Activated CD4-positive, alpha-beta memory T cell treated with anti-CD3 and anti-CD28 coated beads for 36 hours (primary cell): ENCODE measurements around the gene CCDC40. TPM values are rescaled to one million over a fixed set of nuclear protein-coding genes. Genes with fewer than 3 reads are reported as not detected.
"Not testable (repeated sequence)": the region's sequence is repeated elsewhere in the genome, so short reads cannot be mapped to it uniquely, and the experiment has no call there.

Experiments used
- CTCF ChIA-PET: fragments of 350-600 bp; sonication (Branson Sonifier 250); formaldehyde crosslinking; loops from one replicate; lab custom pipeline; 2021; ENCODE audit warnings: antibody characterized with exemption, inconsistent platforms; lab: Charles Lee
- POLR2A ChIA-PET: fragments of 350-600 bp; sonication (Branson Sonifier 250); formaldehyde crosslinking; loops from one replicate; lab custom pipeline; 2021; ENCODE audit warnings: antibody characterized with exemption; lab: Charles Lee
- DNase-seq: peaks from one replicate; pipeline ENCODE4 v3.0.0-alpha.2; 2020
- H3K27ac Mint-ChIP-seq: one replicate; pipeline ENCODE4 v1.8.0; 2021; ENCODE audit warnings: mixed read lengths
- H3K27me3 Mint-ChIP-seq: one replicate; pipeline ENCODE4 v1.8.0; 2021; ENCODE audit warnings: mixed read lengths
- H3K36me3 Mint-ChIP-seq: one replicate; pipeline ENCODE4 v1.8.0; 2021; ENCODE audit warnings: mixed read lengths
- H3K4me1 Mint-ChIP-seq: one replicate; pipeline ENCODE4 v1.8.0; 2021; ENCODE audit warnings: low read depth, mixed read lengths
- H3K4me3 Mint-ChIP-seq: one replicate; pipeline ENCODE4 v1.8.0; 2021; ENCODE audit warnings: mild to moderate bottlenecking, mixed read lengths
- H3K9me3 Mint-ChIP-seq: one replicate; pipeline ENCODE4 v1.8.0; 2021; ENCODE audit warnings: mixed read lengths
- intact Hi-C: fragments of 100-400 bp; cut with micrococcal nuclease; formaldehyde crosslinking; loops from one replicate; pipeline ENCODE4 v1.15.1; 2023
- total RNA-seq, 2 experiments: library from RNA; stranded (reverse); gene quantifications; one replicate each; pipeline ENCODE4 v1.2.3, GENCODE V29; 2021

The CCDC40 gene
- total RNA-seq, 2 experiments from 2014 or later: 0.82 to 1.00 TPM

DNA sequence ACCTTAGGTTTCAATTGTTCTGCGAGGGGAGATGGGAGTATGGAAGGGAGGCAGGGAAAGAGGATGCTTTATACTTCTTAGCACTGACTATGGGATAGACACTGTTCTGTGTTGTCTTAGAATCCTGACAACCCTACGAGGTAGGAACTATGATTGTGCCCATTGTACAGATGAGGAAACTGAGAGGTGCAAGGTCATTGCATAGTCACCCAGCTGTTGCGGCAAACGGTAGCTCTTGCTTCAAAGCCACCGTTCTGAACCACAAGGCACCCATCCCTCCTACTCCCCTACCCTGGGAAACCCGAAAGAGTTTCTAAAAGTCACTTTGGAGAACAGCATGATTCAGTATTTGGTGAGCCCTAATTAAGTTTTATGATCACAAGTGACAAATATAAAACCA lies 7.5 kb downstream of the CCDC40 start:
- ChIA-PET POLR2A (no interaction called here), CTCF (interaction anchor here (1.4 kb wide), 1 partner anchor 39 kb away, joined by 3 read pairs; no protein-coding TSS in a partner anchor)
- no peaks in the 10 kb centered on the region for H3K4me1 Mint-ChIP-seq
- H3K36me3 Mint-ChIP-seq: no peaks in the 10 kb centered on the region
- no peak overlapping the region for H3K27ac Mint-ChIP-seq
- intact Hi-C loops: no loop called here
- no peaks in the 10 kb centered on the region for H3K9me3 Mint-ChIP-seq
- H3K27me3 Mint-ChIP-seq: no peaks in the 10 kb centered on the region
- no peak overlapping the region for H3K4me3 Mint-ChIP-seq
- DNase-seq: no peak

DNA sequence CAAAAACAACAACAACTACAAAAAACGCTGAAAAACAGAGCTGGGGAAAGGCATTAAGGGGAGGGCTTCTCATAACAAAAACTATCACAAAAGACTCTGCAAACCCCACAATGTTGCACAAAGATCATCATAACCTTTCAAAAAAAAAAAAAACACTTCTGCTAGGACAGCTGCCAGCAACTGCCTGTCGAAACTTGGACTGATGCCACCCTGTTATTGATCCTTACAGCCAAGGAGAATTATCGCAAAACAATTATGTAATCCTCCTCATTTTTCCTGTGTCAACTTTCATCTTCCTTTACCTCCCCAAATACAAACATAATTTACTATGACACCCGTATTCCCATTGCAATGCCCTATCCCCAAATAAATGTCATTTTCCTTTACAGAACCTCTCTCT lies 9.3 kb downstream of the CCDC40 start:
- Mint-ChIP-seq H3K27me3 (no peaks in the 10 kb centered on the region), H3K4me3 (no peak overlapping the region), H3K27ac (no peak overlapping the region), H3K9me3 (no peaks in the 10 kb centered on the region), H3K4me1 (no peaks in the 10 kb centered on the region), H3K36me3 (no peaks in the 10 kb centered on the region)
- CTCF ChIA-PET: interaction anchor here (1.0 kb wide), 1 partner anchor 38 kb away, joined by 3 read pairs; no protein-coding TSS in a partner anchor
- POLR2A ChIA-PET: no interaction called here
- intact Hi-C loops: no loop called here
- no peak for DNase-seq

DNA sequence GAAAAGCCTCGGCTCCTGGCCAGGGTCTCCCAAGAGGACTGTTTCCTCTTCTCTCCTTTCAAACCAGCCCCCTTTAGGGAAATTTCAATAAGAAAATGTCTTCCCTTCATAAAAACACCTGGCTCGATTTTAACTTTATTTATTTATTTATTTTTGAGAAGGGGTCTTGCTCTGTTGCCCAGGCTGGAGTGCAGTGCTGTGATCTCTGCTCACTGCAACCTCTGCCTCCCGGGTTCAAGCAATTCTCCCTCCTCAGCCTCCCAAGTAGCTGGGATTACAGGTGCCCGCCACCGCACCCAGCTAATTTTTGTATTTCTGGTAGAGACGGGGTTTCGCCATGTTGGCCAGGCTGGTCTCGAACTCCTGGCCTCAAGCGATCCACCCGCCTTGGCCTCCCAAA lies 10.3 kb downstream of the CCDC40 start:
- POLR2A ChIA-PET, H3K4me1 Mint-ChIP-seq, H3K27me3 Mint-ChIP-seq, H3K27ac Mint-ChIP-seq, H3K36me3 Mint-ChIP-seq, H3K4me3 Mint-ChIP-seq, DNase-seq, H3K9me3 Mint-ChIP-seq, intact Hi-C loops: not testable (repeated sequence)
- CTCF ChIA-PET: interaction anchor here (0.8 to 1.0 kb wide), 2 partner anchors 39 to 41 kb away, joined by 3 read pairs; no protein-coding TSS in a partner anchor

DNA sequence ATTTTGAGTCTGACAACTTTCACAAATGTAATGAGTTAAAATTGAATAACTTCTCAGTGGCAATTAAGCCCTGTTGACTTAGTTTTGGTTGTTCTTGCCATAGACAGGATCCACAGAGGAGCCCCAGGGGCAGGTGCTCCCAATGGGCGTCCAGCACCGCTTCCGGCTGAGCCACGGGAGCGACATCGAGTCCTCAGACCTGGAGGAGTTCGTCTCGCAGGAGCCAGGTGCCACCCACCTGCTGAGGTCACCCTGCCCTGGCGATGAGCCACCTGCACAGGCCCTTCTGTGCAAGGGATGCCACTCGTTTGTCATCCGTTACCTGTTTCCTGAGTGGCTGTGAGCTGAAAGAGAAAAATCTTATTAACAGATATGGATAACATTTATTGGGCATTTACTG lies 10.7 kb downstream of the CCDC40 start:
- no peak overlapping the region for H3K4me3 Mint-ChIP-seq
- H3K4me1 Mint-ChIP-seq: no peaks in the 10 kb centered on the region
- ChIA-PET POLR2A (no interaction called here), CTCF (no interaction called here)
- no peak overlapping the region for H3K27ac Mint-ChIP-seq
- no peaks in the 10 kb centered on the region for H3K9me3 Mint-ChIP-seq
- intact Hi-C loops: no loop called here
- H3K27me3 Mint-ChIP-seq: no peaks in the 10 kb centered on the region
- DNase-seq: no peak
- H3K36me3 Mint-ChIP-seq: no peaks in the 10 kb centered on the region

DNA sequence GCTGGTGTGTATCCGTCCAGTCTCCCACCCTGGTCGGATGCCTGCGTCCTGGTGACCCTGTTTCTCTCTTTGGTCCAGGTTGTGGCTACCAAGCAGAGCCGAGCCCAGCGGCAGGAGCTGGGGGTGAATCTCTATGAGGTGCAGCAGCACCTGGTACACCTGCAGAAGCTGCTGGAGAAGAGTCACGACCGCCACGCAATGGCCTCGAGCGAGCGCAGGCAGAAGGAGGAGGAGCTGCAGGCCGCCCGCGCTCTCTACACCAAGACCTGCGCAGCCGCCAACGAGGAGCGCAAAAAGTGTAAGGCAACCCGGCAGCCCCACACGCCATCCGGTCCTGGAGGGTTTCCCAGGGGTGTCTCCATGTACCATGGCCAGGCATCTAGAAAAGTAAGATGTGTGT lies 13.5 kb downstream of the CCDC40 start:
- Mint-ChIP-seq H3K4me3 (no peak overlapping the region), H3K27me3 (no peaks in the 10 kb centered on the region), H3K36me3 (no peaks in the 10 kb centered on the region), H3K4me1 (no peaks in the 10 kb centered on the region), H3K9me3 (no peaks in the 10 kb centered on the region), H3K27ac (no peak overlapping the region)
- no peak for DNase-seq
- intact Hi-C loops: no loop called here
- ChIA-PET CTCF (interaction anchor here (1.2 to 1.4 kb wide), 2 partner anchors 41 to 52 kb away, joined by 3 to 5 read pairs; partner anchors contain the start of gene GAA), POLR2A (no interaction called here)

DNA sequence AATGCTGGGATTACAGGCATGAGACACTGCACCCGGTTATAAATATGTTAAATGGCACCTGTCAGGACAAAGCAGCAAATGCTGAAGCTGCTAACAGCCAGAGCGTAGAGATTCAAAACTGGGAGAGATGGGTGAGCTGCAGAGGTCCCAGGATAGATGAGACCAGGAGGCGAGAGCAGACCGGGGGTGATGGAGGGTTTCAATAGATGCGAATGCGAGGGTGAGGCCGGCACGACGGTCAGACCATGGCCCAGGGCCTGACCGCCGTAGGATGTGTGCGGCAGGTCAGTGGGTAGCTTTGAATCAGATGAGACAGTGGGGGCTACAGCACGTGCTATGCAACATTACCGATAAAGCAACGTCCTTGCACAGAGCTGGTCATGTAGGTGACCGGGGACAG lies 14.3 kb downstream of the CCDC40 start:
- Mint-ChIP-seq H3K4me3 (no peak overlapping the region), H3K9me3 (no peaks in the 10 kb centered on the region), H3K36me3 (no peaks in the 10 kb centered on the region), H3K27me3 (no peaks in the 10 kb centered on the region), H3K4me1 (no peaks in the 10 kb centered on the region), H3K27ac (no peak overlapping the region)
- intact Hi-C loops: no loop called here
- ChIA-PET POLR2A (no interaction called here), CTCF (interaction anchor here (1.2 kb wide), 1 partner anchor 42 kb away, joined by 3 read pairs; no protein-coding TSS in a partner anchor)
- no peak for DNase-seq

DNA sequence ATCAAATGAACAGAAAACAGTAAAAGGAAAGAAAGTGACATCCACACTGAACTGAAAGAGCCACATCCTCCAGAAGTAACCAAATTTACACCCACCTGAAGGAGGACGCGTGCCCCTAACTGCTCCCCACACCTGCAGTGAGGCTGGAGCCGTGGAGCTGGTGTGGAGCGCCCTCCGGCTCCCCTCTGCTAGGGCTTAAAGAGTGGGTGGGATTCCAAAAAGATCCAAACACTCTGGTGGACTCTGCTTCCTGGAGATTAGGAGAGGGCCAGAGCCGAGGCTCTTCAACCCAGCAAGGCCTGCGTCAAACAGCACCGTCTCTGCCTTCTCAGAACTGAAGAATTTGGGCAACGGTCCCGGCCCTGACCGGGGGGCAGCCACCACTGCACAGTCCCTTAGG lies 15.2 kb downstream of the CCDC40 start:
- H3K27ac Mint-ChIP-seq: no peak overlapping the region
- intact Hi-C loops: no loop called here
- H3K4me3 Mint-ChIP-seq: no peak overlapping the region
- H3K27me3 Mint-ChIP-seq: no peaks in the 10 kb centered on the region
- no peaks in the 10 kb centered on the region for H3K9me3 Mint-ChIP-seq
- no peaks in the 10 kb centered on the region for H3K4me1 Mint-ChIP-seq
- CTCF ChIA-PET: no interaction called here
- no peak for DNase-seq
- H3K36me3 Mint-ChIP-seq: no peaks in the 10 kb centered on the region
- POLR2A ChIA-PET: no interaction called here

DNA sequence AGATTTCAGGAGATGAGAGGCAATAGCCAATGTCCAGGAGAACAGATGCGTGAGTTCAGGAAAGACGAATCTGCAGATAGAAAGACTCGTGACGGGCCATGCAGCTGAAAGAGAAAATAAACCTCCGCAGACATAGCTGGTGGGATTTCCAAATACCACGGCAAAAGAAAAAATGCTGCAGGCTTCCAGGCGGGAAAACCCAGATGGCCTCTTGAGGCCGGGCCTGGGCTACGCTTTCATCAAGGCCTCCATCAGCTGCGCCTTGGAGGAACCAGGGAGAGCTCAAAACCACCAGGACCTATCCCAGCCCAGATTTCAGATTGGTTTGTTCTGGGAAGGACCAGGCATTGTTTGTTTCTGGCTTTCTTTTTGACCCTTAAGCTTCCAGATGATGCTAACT lies 16.7 kb downstream of the CCDC40 start:
- no peak overlapping the region for H3K27ac Mint-ChIP-seq
- ChIA-PET CTCF (no interaction called here), POLR2A (no interaction called here)
- DNase-seq: no peak
- intact Hi-C loops: no loop called here
- no peaks in the 10 kb centered on the region for H3K4me1 Mint-ChIP-seq
- H3K4me3 Mint-ChIP-seq: no peak overlapping the region
- H3K27me3 Mint-ChIP-seq: no peaks in the 10 kb centered on the region
- no peaks in the 10 kb centered on the region for H3K9me3 Mint-ChIP-seq
- no peaks in the 10 kb centered on the region for H3K36me3 Mint-ChIP-seq

DNA sequence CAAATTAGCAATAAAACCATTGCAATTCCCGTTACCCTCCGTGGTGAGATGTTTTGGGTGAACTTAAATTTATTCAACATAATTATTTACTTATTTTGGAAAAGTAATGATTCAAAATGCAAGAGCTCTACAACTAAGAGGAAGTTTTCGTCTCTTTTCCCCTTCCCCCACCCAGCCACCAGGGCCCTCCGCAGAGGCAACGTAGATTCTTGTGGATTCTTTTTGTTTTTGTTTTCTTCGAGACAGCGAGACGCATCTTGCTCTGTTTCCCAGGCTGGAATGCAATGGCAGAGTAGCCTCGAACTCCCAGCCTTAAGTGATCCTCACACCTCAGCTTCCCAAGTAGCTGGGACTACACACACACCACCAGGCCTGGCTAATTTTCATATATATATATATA lies 19.2 kb downstream of the CCDC40 start:
- POLR2A ChIA-PET: no interaction called here
- intact Hi-C loops: no loop called here
- no peaks in the 10 kb centered on the region for H3K4me1 Mint-ChIP-seq
- no peaks in the 10 kb centered on the region for H3K36me3 Mint-ChIP-seq
- no peaks in the 10 kb centered on the region for H3K9me3 Mint-ChIP-seq
- no peak overlapping the region for H3K4me3 Mint-ChIP-seq
- no peak overlapping the region for H3K27ac Mint-ChIP-seq
- CTCF ChIA-PET: interaction anchor here (1.0 kb wide), 1 partner anchor 28 kb away, joined by 3 read pairs; no protein-coding TSS in a partner anchor
- no peak for DNase-seq
- no peaks in the 10 kb centered on the region for H3K27me3 Mint-ChIP-seq

DNA sequence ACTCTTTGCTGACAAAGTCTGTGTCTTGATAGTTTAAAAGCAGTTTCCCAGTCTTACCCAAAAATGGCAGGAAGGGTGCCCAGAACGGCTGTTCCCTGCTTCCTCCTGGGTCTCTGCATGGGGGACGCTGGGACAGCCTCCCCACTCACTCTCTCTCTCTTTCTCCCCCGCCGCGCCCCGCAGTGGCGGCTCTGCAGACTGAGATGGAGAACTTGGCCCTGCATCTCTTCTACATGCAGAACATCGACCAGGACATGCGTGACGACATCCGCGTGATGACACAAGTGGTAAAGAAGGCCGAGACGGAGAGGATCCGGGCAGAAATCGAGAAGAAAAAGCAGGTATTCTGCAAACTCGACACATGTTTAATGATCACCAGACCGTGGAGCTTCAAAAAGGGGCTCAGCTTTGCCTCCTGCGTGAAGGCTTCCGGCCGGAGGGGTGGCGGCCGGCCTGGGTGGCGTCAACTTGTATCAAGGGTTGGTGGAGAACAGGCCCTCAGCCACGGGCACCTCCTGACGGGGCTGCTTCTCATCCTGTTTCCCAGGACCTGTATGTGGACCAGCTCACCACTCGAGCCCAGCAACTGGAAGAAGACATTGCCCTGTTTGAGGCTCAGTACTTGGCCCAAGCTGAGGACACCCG lies 22.0 kb downstream of the CCDC40 start:
- DNase-seq: no peak
- no peaks in the 10 kb centered on the region for H3K9me3 Mint-ChIP-seq
- no peak overlapping the region for H3K4me3 Mint-ChIP-seq
- intact Hi-C loops: no loop called here
- H3K27me3 Mint-ChIP-seq: no peaks in the 10 kb centered on the region
- ChIA-PET POLR2A (no interaction called here), CTCF (no interaction called here)
- H3K36me3 Mint-ChIP-seq: no peaks in the 10 kb centered on the region
- no peaks in the 10 kb centered on the region for H3K4me1 Mint-ChIP-seq
- H3K27ac Mint-ChIP-seq: no peak overlapping the region

DNA sequence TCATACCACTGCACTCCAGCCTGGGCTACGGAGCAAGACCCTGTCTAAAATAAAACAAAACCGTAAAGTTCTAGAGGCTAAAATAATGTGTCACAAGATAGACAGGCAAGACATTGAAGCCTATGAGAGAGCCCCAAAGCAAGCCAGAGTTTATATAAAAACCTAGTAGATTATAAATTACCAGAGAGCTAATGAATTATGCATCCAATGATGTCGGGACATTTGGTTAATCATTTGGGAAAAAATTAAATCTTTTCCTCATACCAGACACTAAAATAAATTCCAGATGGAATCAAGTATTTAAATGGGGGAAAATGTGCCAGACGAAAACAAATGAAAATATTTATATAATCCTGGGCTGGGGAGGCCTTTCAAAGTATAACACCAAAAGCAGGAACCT lies 24.2 kb downstream of the CCDC40 start:
- intact Hi-C loops: no loop called here
- Mint-ChIP-seq H3K4me1 (no peaks in the 10 kb centered on the region), H3K36me3 (no peaks in the 10 kb centered on the region), H3K27ac (no peak overlapping the region), H3K9me3 (no peaks in the 10 kb centered on the region), H3K27me3 (no peaks in the 10 kb centered on the region), H3K4me3 (no peak overlapping the region)
- no peak for DNase-seq
- POLR2A ChIA-PET: no interaction called here
- CTCF ChIA-PET: no interaction called here

DNA sequence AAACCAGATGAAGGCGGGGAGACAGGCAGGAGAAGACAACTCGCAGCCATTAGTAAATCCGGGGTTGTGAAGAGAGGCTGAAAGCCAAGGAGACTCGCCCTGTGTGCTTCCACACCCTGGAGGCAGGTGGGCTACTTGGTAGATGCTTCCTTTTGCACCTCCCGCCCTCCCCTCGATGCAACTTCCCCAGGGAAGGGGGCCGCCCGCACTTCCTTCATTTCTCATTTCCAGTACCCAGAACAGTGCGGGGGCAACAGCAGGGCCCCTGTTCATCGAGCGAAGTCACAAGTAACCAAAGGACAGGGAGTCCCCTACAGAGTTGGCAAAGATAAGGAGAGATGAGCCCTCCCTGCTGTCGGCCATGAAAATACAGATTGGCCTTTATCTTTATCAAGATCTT lies 25.0 kb downstream of the CCDC40 start:
- Mint-ChIP-seq H3K27ac (no peak overlapping the region), H3K9me3 (no peaks in the 10 kb centered on the region), H3K4me1 (no peaks in the 10 kb centered on the region), H3K4me3 (no peak overlapping the region), H3K36me3 (no peaks in the 10 kb centered on the region), H3K27me3 (no peaks in the 10 kb centered on the region)
- CTCF ChIA-PET: no interaction called here
- POLR2A ChIA-PET: no interaction called here
- intact Hi-C loops: no loop called here
- DNase-seq: no peak
